HL-60 (cell line): Measurements from ENCODE around the gene CACNA2D3.

Experiments
- DNase-seq, 2 experiments: peaks; one replicate each; pipeline ENCODE4 v3.0.0-alpha.2; 2010 to 2020; ENCODE audit warnings: low read depth in 1 of 2, low spot score in 1 of 2
- H3K27ac ChIP-seq: fragments of 250-450 bp; sonication (Bioruptor Pico); replicated peaks from 2 replicates; pipeline ENCODE4 v1.5.1; 2020; ENCODE audit warnings: mild to moderate bottlenecking, moderate library complexity
- H3K27me3 ChIP-seq: fragments of 250-450 bp; sonication (Bioruptor Pico); 2 replicates; pipeline ENCODE4 v1.5.1; 2021; ENCODE audit warnings: mild to moderate bottlenecking, moderate library complexity; ENCODE audit not compliant: insufficient read depth, poor library complexity, severe bottlenecking
- H3K4me3 ChIP-seq: replicated peaks from 2 replicates; pipeline ENCODE4 v1.5.1; 2011; ENCODE audit warnings: mild to moderate bottlenecking, control low read depth, low read length; ENCODE audit not compliant: insufficient read depth
- GABPA ChIP-seq: IDR thresholded peaks from 2 replicates; pipeline ENCODE4 v1.6.1; 2012; ENCODE audit warnings: low read depth
- POLR2AphosphoS5 ChIP-seq: IDR thresholded peaks from 2 replicates; pipeline ENCODE4 v1.6.1; 2012; ENCODE audit warnings: low read depth
- SPI1 ChIP-seq: IDR thresholded peaks from 2 replicates; pipeline ENCODE4 v1.6.1; 2012; ENCODE audit warnings: low read depth, mild to moderate bottlenecking, borderline replicate concordance
- TF ChIP-seq, protein P1 (sequence below): IDR thresholded peaks from one replicate; pipeline ENCODE4 v1.5.1; 2011; ENCODE audit warnings: low read length, control low read depth, inconsistent platforms; ENCODE audit not compliant: insufficient read depth
- TF ChIP-seq, protein P2 (sequence below): IDR thresholded peaks from 2 replicates; pipeline ENCODE4 v1.6.1; 2012; ENCODE audit warnings: low read depth; ENCODE audit not compliant: insufficient replicate concordance

Gene CACNA2D3

DNA sequence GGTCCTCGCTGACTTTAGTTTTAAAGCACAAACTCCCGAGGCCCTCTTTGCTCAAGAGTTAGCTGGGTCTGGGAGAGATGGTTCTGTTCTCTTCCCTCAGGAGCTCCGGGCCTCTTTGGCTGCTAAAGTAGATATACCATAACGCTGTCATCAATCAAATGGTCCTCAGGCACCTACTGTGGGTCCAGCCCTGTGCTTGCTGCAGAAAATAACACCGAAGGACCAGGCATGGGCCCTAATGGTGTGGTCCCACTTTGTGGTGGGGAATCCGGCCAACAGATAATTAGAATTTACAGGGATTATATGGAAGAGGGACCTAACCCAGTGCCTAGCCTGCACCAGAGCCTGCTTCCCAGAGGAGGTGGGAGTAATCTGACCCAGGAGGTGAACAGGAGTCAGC, 458.1 kb downstream of the CACNA2D3 start:
- TF ChIP-seq, protein P1, sequence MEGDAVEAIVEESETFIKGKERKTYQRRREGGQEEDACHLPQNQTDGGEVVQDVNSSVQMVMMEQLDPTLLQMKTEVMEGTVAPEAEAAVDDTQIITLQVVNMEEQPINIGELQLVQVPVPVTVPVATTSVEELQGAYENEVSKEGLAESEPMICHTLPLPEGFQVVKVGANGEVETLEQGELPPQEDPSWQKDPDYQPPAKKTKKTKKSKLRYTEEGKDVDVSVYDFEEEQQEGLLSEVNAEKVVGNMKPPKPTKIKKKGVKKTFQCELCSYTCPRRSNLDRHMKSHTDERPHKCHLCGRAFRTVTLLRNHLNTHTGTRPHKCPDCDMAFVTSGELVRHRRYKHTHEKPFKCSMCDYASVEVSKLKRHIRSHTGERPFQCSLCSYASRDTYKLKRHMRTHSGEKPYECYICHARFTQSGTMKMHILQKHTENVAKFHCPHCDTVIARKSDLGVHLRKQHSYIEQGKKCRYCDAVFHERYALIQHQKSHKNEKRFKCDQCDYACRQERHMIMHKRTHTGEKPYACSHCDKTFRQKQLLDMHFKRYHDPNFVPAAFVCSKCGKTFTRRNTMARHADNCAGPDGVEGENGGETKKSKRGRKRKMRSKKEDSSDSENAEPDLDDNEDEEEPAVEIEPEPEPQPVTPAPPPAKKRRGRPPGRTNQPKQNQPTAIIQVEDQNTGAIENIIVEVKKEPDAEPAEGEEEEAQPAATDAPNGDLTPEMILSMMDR, result no peak
- DNase-seq, result no peak
- peaks cover 2% of the 10 kb centered on the region for H3K27me3 ChIP-seq
- H3K4me3 ChIP-seq, result no peak overlapping the region
- H3K27ac ChIP-seq, result no peak overlapping the region

DNA sequence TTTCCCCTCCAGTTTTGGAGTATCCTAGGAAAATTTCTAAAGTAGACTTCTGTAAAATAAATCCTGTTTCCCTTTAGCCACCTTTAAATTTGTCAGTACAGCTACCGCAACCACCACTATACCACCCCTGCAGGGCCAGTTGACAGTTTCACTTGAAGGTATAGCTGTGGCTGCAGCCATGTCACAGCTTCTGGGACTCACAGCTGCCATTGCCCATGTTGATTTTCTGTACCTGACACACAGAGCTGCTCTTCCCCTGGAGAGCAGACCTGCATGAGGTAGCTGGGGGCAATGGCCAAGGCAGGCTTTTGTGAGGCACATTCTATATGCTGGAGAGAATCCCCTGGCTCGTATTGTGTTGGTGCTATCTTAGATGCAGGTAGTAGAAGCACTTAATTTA, 460.1 kb downstream of the CACNA2D3 start:
- DNase-seq, result no peak
- Histone ChIP-seq H3K4me3 (no peak overlapping the region), H3K27me3 (peaks cover 2% of the 10 kb centered on the region), H3K27ac (no peak overlapping the region)
- TF ChIP-seq, protein P2, sequence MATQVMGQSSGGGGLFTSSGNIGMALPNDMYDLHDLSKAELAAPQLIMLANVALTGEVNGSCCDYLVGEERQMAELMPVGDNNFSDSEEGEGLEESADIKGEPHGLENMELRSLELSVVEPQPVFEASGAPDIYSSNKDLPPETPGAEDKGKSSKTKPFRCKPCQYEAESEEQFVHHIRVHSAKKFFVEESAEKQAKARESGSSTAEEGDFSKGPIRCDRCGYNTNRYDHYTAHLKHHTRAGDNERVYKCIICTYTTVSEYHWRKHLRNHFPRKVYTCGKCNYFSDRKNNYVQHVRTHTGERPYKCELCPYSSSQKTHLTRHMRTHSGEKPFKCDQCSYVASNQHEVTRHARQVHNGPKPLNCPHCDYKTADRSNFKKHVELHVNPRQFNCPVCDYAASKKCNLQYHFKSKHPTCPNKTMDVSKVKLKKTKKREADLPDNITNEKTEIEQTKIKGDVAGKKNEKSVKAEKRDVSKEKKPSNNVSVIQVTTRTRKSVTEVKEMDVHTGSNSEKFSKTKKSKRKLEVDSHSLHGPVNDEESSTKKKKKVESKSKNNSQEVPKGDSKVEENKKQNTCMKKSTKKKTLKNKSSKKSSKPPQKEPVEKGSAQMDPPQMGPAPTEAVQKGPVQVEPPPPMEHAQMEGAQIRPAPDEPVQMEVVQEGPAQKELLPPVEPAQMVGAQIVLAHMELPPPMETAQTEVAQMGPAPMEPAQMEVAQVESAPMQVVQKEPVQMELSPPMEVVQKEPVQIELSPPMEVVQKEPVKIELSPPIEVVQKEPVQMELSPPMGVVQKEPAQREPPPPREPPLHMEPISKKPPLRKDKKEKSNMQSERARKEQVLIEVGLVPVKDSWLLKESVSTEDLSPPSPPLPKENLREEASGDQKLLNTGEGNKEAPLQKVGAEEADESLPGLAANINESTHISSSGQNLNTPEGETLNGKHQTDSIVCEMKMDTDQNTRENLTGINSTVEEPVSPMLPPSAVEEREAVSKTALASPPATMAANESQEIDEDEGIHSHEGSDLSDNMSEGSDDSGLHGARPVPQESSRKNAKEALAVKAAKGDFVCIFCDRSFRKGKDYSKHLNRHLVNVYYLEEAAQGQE, result no peak
- no peak for TF ChIP-seq GABPA
- TF ChIP-seq POLR2AphosphoS5, result no peak
- TF ChIP-seq, protein P1, result no peak
- no peak for TF ChIP-seq SPI1

DNA sequence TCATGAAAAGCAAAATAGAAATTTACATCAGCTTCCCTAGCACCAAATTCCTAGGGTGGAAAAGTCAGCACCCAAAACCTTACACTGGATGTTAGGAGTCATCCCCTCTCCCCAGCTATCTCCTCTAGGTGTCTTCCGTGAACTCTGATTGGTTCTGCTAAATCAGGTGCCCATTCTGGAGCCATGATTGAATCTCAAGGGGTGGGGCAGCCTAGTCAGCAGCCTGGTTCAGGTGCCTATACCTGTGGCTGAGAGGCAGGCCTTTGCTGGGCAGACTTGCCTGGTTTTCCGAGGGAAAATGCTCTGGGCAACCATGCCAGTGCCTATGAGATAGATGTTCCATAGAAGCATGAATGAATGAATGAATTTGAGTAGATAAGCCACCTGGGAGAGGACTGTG, 468.8 kb downstream of the CACNA2D3 start:
- TF ChIP-seq POLR2AphosphoS5, result no peak
- TF ChIP-seq, protein P1, result no peak
- DNase-seq, result no peak
- H3K27ac ChIP-seq, result no peak overlapping the region

DNA sequence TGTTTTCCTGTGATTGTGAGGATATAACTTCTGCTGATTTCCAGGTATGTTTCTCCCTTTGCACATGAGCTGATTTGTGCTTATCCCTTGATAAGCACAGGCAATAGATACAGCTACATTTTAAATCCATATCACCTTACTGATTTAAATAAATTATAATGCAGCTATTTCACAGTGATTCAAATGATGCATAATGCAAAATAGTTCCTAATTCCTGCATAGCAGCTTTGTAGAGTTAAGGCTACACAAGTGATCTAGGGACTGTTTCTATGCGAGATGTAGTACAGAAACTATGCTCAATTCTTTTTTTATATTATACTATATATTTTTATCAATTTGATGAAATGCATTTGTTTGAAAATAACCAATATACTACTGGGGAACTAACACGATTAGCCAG, 471.3 kb downstream of the CACNA2D3 start:
- Histone ChIP-seq H3K27ac (no peak overlapping the region), H3K27me3 (no peaks in the 10 kb centered on the region), H3K4me3 (no peak overlapping the region)
- TF ChIP-seq SPI1 (no peak), GABPA (no peak), POLR2AphosphoS5 (no peak)
- TF ChIP-seq, protein P1, result no peak
- DNase-seq, result no peak

More for the DNA sequence above, 468.8 kb downstream of the CACNA2D3 start:
- Histone ChIP-seq H3K27me3 (no peaks in the 10 kb centered on the region), H3K4me3 (no peak overlapping the region)

DNA sequence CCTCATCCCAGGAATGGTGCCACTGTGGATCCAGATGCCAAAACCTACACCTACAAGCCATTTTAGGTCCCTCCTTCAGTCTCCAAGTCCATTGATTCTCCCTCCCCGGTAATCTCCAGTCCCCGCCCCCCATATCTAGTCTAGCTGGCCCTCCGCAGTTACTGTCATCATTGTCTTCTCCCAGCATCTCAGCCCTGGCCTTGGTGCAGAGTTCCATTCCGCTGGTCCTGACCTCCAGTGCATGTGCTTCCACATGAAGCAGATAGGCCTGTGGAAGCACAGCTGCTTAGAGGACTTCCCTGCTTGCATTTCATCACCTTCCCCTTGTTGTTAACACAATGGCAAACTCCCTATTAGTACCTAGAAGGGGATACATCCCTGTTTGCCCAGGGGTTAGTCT, 473.7 kb downstream of the CACNA2D3 start:
- Histone ChIP-seq H3K27ac (no peak overlapping the region), H3K27me3 (no peaks in the 10 kb centered on the region), H3K4me3 (no peak overlapping the region)
- TF ChIP-seq, protein P1, result no peak
- no peak for TF ChIP-seq SPI1
- no peak for TF ChIP-seq GABPA
- TF ChIP-seq, protein P2, result no peak
- TF ChIP-seq POLR2AphosphoS5, result no peak
- DNase-seq, result no peak
